HG03469 (cell line): ENCODE measurements around the gene NOTCH1.

Experiments used
- ATAC-seq: cut with Tn5 transposase; IDR thresholded peaks from one replicate; pipeline ENCODE4 v1.9.1; 2021; ENCODE audit warnings: mild to moderate bottlenecking, moderate library complexity, moderate number of reproducible peaks; ENCODE audit not compliant: unreplicated experiment

Gene NOTCH1

DNA sequence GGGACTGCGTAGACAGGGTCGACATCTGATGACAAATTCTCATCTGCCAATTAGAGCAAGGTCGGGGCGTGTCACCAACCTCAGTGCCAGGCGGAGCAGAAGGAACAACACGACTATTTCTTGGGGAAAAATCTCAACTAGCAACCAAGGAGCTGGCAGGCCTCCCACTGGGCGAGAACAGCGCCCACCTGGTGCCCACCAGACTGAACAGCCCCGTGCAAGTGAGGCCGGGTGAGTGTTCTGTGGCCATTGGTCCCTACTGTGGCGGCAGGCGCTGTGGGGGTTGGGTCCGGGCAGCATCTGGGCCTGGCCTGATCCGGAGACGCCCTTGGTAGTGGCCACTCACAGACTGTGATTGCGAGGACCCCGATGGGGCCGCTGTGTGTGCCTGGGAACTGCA, 11.5 kb downstream of the NOTCH1 start:
- no peak for ATAC-seq

DNA sequence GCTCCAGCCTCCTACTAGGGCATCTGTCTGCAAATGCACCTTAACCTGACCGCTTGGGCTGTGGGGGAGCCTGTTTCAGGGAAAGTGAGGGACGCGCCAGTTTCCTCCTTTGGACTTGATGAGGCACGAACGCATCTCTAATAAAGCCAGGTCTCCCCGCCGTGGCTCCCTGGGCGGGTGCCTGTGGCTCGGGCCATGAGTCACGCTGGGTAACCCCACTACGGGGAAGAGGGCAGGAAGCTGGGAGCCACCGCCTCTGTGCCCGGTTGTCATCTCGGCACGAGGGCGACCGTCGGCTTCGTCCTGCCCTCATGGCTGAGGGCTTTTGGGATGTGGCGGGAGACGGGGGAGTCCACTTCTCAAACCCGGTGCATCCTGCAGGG, 12.1 kb downstream of the NOTCH1 start:
- no peak for ATAC-seq

DNA sequence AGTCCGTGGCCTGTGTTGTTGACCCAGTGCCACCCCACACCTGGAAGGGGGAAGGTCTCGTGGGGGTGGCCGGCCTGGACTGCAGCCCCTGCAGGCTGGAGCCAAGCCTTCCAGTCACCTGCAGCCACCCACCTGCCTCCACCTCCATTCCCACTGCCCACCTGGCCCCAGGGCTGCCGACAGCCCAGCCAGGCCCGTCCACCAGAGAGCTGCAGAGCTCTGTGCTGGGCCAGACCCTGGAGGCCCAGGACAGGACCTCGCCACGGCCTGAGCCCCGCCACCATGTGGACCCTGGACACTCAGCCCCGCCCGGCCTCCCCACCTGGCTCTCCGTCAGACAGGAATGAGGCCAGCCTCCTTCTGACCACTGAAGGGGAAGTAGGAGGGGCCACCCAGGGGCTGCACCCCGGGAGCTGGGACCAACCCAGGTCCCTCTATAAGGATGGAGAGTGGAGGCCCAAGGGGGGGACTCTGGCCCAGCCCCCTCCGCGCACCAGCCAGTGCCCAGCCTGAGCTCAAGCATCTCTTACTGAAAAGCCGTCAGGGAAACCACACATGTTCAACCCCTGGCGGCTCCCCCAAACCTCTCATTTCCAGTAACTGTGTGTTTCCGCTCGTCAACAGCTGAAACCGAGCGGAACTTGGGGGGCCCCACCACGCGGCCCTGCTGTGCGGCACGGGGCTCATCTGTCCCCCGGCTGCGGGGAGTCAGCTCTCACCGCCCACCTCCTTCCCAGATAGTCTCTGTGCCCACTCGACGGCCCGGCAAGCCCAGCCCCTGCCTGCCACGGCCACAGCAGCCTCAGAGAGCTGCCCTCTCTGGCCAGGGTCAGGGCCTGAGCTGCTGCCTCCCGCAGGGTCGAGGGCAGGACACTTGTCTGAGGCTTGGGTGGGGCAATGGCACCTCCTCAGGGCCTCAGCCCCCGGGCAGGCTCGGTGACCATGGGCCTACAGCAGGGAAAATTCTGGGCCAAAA, 12.8 kb downstream of the NOTCH1 start:
- no peak for ATAC-seq

DNA sequence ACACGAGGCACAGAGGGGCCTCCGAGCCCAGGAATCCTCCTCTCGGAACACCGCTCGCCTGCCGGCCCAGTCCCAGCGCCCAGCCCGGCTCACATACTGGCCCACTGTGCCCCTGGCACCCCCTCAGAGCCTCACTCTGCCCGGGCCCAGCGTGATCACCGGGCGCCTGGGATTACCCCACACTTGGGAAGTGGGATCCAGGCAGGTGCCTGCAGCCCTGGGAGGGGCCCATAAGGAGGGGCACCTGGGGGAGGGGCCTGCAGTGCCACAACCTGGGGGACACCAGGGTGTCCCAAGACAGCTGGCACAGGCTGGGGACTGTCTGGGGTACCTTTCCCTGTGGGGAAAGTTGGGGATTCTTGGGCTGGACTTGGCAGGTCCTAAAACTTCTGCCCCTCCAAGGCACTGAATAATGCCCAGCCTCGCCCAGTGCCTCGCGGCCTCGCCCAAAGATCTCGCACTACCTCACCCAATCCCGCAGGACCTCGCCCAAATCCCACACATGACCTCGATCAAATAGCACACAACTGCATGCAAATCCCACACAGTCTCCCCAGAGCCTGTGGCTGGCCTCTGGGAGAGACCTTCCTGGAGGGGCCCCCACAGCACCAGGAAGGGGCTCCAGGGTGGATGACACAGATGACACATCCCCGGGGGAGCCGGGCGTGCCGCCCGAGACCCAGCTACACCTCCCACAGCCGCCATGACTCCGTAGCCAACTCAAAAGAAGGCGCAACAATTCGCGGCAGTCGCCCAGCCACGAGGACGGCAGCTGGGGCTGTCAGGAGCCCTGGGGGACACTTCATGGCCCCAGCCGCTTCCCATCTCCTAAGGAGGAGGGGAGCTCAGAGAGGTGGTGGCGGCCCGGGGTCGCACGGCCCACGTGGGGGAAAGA, 13.7 kb downstream of the NOTCH1 start:
- no peak for ATAC-seq

DNA sequence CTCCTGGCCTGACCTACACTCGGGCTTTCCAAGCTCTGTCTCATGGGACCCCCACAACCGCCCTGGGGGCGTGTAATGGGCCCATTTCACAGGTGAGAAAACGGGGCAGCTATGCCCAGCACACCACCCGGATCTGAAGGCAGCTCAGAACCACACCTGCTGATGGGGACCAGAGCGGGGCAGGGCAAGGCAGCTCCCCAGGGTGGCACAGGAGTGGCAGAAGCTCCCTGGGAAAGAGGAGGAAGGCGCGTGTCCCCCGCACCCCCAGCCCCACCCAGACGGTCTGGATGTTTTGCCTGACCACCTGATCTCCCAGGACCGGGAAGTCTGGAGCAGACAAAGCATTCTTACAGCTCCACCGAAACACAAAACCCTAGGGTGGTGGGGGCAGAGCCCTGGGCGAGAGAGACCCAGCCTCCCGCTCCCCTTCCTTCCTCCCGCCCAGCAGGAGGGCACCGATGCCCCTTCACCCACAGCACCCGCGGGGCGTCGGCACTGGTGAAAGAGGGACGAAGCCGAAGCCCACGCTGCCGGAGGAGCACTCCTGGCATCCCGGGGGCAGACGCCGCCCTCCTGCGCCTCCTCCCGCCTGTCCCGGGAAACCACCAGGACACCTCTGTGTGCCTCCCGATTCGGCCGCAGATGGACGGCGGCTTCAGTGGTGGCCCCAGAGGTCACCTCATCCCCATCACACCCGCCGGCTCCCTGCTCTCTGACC, 14.5 kb downstream of the NOTCH1 start:
- no peak for ATAC-seq

DNA sequence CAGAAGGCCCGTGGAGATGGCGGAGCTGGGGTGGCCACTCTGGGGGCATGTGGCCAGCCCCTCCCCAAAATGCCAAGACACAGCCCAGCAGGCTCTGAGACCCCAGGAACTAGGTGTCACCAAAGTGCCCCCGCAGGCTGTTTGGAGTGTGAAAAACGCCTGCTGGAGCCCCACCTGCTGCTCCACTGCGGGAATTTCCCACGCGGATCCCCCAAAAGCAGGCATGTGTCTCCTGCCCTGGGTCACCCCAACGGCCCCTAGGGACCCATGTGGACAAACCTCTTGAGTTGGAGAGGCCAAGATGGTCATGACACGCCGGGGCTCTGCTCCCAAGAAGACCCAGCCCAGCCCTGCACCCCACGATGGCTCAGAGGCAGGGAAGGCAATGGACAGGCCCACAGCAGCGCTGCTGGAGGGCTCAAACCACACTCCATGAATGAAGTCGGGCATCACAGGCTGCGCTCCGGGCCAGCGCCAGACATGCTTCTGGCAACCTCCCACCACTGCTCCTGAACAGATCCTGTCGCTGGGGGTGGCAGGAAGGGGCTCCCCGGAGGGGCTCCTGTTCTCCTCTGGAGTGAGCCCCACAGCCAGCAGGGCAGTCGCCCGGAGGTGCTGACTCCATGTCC, 15.3 kb downstream of the NOTCH1 start:
- no peak for ATAC-seq

DNA sequence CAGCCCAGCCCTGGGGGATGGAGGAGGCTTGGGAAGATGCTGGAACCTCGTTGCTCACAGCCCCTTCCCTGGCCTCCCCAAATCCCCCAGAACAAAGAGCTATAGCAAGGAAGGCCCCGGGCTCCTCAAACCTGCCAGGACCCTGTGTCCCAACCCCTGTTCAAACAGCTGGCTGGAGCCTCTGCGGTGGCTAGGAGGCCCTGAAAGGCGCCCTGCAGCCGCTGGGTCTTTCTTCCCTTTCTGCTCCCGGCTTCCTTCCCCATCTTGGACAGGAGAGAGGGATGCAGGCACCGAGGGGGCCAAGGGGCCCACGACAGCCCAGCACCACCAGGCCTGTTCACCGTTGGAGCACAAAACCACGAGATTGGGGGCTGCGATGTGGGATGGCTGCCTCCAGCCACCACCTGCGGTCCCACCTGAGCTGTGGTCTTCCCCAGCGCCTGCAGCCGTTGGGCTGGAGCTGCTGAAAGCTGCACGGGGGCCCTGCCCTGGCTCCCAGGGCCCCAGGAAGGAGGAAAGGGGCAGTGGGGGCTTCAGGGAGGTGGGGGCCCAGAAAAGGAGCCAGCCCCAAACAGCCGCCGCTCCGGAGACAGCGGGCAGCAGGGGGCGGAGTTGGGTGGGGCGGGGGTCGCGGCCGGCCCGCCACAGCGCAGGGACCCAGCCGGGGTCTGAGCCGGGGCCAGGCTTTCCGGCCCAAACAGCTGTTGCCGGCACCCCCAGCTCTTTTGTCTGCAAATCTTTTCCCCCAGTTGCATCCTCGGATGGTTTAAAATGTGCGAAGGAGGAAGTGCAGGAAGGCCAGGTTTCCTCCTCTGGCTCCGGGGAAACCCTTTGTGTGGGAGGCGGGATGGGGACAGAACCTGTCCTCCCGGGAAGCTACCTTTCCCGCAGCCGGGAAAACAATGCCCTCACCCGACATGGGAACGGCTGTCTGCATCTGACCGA, 16.1 kb downstream of the NOTCH1 start:
- no peak for ATAC-seq

DNA sequence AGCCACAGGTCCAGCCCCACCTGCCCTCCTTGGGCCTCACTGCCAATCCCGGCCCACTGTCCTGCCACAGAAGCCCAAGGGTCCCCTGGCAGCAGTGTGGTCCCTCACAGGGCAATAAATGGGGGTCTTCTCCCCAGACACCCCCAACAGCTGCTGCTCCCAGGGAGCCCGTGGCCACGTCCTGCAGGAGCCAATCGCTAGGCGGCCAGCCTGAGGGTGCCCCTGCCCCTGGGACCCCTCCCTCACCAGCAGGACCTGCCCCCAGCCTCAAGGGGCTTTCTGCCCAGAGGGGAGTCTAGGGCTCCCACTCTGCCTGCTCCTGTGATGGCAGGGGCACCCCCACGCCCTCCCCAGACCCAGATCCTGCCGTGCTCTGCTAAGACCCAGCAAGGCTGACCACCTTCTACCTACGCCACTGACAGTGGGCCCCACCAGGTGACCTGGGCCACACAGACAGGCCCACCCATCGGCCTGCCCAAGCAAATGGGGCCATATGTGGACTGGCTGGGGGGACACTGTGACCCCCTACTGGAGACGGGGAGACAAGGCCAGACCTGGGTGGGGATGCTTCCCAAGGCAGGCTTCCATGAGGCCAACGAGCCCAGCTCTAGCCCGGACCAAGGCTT, 17.0 kb downstream of the NOTCH1 start:
- no peak for ATAC-seq

DNA sequence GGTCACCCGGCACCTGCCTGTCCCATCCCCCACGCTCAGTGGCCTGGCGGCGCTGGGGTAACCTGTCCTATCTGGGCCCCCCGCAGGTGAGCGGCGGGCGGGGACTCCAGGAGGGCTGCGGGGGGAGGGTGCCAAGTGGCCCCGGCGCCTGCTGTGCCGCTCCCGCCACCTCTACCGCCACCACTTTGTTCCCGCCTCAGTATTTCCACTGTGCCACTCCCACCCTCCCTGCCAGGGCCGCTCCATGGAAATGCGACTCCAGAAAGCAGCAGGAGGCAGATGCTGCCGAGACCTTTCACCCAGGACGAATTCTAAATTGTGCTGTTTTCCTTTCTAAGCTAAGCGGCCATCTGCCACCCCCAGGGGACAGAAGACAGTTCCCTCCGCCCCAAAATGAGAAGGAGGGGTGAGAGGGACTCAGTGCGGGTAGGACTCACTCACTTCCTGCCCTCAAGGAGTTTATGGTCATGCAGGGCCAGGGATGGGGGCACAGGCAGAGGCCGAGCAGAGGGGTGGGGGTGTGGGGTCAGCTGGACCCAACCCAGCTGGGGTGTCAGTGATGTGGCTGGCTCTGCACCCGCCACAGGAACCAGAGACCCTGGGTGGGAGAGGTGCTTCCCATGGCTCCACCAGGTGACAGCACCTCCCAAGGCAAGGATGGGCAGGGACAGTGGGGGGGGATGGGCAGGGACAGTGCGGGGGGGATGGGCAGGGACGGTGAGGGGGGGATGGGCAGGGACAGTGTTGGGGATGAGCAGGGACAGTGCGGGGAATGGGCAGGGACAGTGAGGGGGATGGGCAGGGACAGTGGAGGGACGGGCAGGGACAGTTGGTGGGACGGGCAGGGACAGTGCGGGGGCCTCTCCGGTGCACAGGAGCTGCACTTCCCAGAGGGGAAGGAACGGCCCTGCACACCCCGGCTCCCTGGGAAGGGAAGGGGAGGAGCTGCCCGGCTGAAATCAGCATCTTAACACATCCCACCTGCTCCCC, 17.8 kb downstream of the NOTCH1 start:
- ATAC-seq = no peak

DNA sequence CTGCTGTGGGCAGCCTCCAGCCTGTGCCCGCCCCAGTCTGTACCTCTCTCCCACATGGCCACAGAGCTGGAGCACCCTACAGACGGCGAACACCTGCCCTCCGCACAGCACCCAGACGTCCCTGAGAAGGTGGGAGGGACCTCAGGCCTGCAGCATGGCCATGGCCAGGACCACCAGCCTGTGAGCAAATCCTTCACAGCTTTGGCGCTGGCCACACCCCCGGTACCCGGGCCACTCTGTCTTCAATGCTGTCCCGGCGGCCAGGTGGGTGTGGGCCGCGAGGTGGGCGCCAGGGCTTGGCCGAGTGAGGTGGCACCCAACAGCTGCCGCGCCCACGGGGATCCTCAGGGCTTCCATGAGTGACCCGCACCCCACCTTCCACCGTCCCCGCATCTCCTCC, 18.7 kb downstream of the NOTCH1 start:
- no peak for ATAC-seq

DNA sequence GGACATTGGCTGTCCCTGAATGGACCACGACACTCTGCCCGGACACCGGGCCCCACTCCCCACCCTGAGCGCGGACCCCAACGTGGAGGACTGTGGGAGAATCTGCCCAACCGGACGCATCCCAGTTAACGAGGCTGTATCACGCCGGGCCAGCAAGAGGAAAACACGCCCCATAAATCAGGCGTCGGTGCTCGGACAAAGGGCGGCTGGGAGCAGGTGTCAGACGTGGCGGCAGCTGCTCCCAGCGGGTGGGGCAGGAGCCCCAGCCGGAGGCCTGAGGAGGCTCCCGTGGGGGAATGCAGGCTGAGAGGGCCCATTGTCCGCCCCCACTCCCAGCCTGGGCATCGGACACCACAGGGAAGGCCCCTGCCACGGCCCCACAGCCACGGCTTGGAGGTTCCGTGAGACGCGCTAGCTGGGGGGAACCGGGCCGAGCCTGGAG, 19.2 kb downstream of the NOTCH1 start:
- no peak for ATAC-seq

DNA sequence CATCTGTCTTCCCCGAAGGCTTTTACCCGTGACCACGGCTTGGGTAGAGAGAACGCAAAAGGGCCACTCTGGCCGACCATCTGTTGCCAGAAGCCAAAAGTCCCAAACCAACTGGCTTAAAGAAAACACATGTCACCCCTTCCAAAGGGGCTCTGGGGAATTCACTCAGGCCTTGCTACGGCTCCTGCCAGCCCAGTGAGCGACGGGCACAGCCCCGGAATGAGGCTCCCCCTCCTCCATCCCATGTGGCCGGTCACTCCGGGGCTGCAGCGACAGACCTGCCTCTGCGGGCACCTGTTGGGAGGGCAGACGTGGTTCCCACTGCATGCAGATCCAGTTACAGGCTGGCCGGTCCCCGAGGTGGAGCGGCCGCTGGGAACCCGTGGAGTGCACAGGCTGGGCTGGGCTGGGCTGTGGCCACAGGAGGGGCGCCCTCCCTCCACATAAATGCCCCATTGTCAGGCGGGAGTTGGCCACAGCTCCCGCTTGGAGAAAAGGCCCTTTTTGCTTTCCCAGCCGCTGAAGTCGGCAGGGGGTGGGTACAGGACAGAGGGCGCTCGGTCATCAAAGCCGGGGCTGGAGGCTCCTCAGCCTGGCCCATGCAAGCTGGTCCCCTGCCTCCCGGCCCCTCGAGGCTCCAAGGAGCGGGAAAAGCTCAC, 19.9 kb downstream of the NOTCH1 start:
- no peak for ATAC-seq

DNA sequence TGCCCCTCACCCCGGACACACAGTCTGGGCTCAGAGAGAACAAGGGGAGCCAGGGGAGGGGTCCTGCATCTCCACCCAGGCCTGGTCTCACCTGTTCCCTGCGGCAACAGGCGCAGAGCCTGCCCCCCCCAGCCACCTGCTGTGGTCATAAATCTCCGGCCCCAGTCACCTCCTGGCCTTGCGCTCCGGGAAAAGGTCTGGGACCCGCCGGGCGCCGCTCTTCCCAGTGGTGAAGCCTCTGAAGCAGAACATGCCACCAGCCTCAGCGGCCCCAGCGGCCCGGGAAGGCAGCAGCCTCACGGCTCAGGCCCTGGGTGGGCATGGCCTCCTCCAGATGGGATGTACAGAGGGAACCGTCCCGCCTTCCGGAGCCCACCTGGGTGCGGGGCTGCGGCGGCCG, 20.6 kb downstream of the NOTCH1 start:
- ATAC-seq = no peak

DNA sequence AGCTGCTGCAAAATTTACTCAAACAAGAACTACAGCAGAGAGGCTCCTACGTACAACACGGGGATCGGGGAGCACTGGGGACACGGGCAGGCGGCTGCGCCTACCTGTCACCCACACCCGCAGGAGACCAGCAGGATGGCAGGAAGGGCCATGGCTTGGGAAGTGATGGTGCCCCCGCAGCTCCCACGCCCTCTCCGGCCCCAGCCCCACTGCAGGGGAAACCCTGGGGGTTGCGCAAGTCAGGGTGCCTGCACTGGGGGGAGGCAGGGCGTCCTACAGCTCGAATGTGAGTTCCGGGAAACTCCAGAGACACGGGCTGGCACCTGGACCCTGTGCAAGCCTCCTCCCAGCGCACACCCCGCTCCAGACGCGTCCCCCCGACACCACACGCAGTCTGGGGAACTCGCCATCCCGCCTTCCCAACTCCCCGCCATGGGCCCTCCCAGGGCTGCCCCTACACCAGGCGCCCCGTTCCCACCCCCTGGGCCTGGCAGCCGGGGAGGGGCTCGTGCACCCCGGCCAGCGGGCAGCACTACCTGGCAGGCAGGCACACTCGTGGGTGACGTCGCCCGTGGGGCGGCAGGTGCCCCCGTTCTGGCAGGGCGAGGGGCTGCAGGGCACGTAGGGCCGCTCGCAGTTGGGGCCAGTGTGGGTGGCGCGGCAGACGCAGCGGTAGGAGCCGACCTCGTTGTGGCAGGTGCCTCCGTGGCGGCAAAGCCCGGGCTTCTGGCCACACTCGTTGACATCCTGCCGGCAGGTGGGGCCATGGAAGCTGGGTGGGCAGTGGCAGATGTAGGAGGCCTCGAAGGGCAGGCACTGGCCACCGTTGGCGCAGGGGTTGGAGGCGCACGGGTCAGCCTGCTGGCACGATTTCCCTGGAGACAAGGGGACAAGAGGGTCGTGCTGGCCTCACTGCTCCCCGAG, 23.3 kb downstream of the NOTCH1 start:
- no peak for ATAC-seq

DNA sequence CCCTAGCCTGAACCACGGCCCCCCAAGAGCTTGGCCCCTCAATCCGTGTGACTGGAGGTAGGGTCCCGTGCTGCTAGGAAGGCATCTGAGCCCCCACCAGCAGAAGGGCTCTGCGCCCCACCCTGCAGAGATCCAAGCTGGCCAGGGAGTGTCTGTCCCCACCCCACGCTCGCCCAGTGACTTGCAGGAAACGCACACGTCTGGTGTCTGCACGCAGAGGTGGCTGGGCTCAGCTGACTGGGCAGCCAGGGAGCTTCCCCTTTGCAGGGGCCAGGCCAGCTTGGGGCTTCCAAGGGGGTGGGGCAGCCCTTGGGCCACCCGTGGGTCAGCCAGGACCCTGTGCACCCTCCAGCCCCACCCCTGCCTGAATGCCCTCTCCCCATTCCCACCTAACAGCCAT, 24.3 kb downstream of the NOTCH1 start:
- ATAC-seq = no peak

DNA sequence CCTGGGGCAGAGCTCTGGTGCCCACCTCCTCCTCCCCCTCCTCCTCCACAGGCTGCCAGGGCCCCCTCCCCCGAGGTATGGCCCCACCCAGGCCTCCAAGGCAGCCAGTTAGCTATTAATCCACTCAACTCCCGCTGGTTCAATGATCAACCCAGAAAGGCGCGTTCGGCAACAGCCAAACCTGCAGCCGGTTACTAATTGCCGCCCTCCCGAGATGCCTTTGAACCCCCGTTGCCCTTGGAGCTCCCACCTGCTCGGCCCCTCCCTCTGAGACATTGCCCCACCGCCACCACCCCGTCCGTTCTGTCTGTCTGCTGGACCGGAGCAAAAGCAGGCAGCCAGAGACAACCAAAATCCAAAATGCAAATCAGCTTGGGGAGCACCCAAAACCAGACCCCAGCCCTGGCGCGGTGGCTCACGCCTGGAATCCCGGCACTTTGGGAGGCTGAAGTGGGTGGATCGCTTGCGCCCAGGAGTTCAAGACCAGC, 25.8 kb downstream of the NOTCH1 start:
- ATAC-seq = no peak
